NCI-H524 treated with DMSO at 0.1 percent for 48 hours (cell line): ENCODE data around the gene ZC2HC1C.
"Not testable (repeated sequence)": the region's sequence is repeated elsewhere in the genome, so short reads cannot be mapped to it uniquely, and the experiment has no call there.

Experiments
- DNase-seq: peaks from one replicate; lab custom pipeline; 2025; lab: John Stamatoyannopoulos, UW

ZC2HC1C gene

DNA sequence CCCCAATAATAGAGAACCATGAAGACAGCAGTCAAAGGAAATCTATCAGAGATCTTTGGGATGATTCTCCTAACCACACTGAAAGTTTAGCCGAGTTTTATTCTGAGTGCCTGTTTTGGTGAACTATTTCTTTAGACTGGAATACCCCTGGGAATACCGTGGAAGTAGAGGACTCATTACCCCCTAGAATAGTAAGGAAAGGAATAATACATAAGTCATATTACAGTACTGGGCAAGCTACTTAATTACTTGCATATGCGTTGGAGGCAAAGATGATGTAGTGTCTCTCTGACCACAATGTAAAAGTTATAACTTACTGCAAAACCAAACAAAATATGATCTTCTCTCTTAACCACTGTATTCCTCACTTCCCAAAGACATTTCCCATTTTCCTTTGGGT, 25.5 kb downstream of the ZC2HC1C start:
- no peak for DNase-seq

DNA sequence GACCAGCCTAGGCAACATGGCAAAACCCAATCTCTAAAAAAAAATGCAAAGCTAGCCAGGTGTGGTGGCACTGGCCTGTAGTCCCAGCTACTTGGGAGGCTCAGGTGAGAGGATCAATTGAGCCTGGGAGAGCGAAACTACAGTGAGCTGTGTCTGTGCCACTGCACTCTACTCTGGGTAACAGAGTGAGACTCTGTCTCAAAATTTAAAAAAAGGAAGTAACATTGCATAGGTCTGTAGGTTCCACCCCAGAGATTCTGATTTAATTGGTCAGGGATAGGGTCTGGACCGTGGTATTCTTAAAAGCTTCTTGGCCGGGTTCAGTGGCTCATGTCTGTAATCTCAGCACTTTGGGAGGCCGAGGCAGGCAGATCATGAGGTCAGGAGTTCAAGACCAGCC, 26.2 kb downstream of the ZC2HC1C start:
- DNase-seq, result no peak

DNA sequence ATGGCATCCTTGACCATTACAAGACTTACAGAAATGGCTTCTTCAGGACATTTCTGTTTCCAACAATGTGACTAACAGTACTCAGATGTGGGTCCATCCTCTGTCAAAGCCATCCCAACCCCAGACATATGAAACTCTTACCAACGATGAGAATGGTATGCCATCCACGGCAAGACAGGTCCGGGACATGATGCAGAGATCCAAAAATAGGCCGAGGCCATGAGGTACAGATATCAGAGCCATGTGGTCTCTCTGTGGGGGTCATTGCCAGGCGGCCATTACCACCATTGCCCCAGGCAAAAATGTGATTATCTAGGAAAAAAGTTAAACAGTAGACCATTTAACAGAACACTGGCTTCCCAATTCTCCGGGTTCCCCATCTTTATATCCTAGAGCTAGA, 27.5 kb downstream of the ZC2HC1C start:
- no peak for DNase-seq

DNA sequence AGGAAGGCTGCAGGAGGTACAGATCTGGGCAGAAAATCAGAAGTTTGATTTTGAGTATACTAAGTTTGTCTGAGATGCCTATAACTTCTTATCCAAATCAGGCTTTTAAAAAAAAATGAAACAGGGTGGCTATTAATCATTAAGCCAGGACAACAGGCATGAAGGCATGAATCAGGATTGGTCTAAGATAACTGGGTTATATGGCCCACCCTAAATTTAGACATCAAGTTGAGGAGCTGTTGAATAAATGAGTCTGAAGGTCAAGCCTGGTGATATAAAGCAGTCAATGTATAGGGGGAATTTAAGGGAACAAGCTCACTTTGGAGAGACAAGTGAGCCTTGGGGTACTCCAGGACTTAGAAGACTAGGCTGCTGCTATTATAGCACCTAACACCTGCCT, 28.8 kb downstream of the ZC2HC1C start:
- DNase-seq, result no peak

DNA sequence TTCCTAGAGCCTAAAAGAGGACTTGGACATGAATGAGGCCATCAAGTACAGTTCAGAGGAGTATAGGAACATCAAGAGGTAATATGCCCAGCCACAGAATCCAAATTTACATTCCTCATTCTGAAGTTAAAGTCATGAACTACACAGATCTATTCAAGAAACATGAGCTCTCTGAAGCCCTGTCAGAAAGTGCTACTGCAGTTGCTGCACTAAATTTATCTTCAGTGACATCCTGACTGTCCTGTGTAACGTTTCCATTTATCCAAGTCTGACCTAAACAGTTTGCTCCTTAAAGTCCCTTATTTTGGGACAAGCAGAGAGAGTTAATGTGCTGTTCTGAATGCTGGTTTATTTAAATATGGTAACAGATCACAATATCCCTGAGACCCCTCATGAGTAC, 29.2 kb downstream of the ZC2HC1C start:
- DNase-seq, result no peak

DNA sequence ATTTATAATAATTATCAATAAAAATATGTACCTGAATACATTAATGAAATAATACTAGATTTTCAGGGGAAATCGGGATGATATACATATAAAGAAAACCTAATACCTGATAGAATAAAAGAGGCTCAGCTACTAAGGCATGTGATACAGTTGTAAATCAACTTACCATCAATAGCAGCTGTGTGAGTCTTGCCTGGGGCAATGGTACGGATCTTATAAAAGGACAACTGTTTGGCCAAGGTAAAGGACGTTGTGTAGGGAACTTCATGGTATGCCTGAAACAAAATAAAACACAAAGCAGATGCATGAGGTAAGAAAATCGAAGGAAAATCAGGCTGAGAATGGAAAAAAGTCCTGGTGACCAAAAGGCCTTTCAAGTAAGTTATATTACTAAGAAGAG, 32.0 kb downstream of the ZC2HC1C start:
- DNase-seq, result no peak

DNA sequence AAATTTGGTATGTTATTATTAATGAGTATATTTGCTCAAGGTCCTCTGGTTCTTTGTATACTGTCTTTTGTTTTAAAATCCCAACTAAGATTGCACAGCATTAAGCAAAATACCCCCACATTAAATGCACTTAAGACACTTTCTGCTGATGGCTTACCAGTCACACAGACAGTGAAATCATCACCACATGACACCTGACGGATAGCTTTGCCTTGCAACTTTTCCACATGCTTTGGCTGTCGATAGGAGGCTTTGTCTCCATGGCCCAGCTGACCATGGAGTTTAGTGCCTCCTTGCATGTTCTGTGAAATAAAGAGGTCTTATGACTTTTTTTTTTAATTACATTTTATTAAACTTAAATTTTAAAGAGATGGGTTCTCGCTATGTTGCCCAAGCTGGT, 37.7 kb downstream of the ZC2HC1C start:
- DNase-seq, result no peak

DNA sequence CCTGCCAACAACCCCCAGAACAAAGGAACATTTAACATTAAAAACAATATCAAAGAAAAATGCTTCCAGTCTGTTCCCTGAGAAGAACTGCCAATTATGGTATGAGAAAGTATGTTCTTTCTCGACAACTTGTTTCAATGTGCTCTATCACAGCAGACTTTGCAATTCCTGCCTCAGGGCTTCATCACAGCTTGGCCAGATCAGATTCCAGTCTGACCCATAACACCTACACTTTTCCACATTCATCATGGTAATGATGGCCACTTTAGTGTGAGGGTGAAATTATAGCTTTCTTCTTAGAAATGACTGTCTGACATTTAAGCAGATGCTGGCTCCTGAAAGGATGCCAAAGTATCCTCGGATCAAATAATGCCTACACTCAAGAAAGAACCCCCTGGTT, 40.4 kb downstream of the ZC2HC1C start:
- DNase-seq, result no peak

DNA sequence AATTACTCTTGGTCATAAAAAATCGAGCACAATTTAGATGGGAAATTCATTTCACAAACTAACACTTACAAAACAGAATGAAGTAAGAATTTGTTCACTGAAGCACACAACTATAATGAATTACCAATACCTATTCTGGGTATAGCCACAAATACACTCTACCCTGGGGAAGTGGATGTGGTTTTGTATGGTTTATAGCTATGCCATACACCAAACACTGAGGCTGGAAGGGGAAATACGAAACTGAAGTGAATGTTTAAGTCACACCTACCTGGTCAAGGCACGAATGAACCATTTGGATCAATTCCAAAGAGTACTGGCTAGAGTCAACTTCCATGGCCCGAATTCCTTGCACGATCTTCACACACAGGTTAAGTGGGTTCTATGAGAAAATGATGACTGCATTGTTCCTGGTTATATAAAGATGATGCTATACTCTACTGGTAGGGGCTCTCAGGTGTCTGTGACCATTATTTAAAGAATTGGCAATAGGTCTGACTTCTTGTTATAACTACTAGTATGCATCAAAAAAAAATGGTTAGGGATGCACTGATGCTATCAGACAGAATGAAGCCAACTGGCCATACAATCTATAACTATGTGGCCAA, 44.6 kb downstream of the ZC2HC1C start:
- no peak for DNase-seq

DNA sequence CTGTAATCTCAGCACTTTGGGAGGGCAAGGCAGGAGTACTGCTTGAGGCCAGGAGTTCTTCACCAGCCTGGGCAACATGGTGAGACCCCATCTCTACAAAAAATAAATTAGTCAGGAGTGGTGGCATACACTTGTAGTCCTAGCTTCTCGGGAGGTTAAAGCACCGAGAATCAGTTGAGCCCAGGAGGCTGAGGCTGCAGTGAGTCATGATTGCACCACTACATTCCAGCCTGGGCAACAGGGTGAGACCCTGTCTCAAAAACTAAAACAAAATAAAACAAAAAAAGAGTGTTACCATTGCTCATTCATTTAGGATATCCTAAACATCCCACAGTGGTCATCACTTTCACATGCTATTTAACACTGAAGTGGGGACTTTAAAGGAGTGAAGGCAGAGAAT, 49.6 kb downstream of the ZC2HC1C start:
- DNase-seq, result no peak

DNA sequence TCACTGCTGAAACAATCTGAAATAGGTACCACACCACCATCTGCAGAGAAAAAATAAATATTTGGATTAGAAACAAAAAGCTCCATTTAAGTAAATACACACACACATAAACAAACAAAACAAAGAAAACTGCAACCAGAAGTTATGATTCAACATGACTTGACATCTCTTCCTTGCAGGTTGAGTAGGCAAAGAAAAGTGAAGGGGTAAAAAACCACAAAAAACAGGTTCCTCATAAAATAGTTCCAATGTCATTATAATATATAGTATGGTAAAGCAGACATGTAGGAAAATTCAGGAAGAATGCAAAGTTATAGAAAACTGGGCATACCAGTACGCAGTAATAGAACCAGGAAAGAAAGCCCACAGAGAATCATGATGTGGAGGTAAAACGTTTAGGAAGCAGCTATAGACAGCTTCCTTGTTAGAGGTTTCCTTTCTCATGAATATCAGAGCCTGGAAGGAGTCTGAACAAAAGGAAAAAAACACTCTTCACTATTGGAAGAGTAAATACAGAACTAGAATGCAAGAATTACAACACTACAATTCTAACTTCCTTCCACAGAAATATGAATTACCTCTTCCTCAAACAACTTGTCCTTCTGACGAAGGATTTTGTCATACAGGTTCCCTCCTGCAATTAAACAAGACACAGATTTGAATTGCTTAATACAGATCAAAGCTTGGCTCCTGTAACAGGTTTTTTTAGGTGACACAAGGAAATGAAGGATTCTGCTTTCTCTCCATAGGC, 51.3 kb downstream of the ZC2HC1C start:
- no peak for DNase-seq

DNA sequence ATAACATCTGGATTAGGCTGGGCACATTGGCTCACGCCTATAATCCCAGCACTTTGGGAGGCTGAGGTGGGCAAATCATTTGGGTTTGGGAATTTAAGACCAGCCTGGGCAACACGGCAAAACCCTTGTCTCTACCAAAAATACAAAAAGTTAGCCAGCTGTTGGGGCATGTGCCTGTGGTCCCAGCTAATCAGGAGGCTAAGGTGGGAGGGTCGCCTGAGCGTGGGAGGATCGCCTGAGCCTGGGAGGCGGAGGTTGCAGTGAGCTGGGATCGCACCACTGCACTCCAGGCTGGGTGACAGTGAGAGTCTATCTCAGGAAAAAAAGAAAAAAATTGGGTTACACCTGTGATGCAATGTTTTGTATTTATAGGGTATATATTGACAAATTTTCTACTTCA, 52.1 kb downstream of the ZC2HC1C start:
- no peak for DNase-seq

DNA sequence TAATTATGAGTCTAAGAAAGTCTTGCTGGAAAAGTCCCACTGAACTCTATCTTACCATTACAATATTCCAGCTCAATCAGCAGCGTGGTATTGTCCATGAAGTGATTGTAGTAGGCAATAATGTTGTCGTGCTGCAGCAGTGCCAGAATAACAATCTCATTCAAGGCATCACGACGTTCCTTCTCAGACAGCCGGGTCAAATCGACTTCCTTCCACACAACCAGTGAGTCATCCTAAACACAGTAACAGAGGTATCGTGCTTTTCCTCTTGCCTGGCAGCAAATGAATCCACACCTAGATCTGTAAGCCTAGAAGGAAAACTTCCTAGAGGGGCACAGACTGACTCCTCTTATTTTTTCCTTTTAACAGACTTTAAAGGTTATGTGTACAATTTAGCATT, 54.5 kb downstream of the ZC2HC1C start:
- no peak for DNase-seq

DNA sequence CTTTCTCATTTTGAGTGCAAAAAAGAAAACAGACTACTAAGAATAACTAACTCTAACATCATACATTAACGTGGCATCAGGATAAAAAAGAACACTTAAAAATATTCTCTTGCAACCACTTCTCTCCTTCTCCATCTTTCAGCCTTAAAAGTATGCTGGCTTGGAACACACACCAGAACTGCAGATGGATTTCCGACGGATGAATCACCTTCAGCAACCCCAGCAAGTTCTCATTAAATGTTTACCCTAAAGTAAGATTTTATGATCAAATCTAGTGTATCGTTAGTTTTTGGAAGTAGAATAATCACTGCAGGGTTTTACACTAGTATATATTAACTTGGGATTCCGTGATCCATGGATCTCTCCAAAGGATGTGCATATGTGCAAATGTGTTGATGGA, 56.2 kb downstream of the ZC2HC1C start:
- DNase-seq, result no peak

DNA sequence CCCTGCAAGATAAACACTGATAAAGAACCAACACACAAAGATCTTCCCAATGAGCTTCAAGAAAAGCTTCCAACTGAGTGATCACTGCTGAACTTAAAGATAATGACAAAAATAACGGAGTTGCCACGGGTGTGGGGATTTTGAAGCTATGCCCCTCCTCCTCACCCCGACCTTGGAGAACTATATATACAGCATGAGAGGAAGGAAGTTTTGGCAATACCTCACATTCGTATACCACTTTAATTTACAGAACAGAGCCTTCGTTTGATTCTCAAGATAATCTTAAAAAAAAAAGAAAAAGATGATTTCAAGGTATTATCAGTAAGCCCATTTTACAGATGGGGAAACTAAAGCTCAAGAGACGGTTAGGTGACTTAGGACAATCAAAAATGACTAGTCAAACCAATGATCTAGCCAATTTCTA, 56.7 kb downstream of the ZC2HC1C start:
- no peak for DNase-seq

DNA sequence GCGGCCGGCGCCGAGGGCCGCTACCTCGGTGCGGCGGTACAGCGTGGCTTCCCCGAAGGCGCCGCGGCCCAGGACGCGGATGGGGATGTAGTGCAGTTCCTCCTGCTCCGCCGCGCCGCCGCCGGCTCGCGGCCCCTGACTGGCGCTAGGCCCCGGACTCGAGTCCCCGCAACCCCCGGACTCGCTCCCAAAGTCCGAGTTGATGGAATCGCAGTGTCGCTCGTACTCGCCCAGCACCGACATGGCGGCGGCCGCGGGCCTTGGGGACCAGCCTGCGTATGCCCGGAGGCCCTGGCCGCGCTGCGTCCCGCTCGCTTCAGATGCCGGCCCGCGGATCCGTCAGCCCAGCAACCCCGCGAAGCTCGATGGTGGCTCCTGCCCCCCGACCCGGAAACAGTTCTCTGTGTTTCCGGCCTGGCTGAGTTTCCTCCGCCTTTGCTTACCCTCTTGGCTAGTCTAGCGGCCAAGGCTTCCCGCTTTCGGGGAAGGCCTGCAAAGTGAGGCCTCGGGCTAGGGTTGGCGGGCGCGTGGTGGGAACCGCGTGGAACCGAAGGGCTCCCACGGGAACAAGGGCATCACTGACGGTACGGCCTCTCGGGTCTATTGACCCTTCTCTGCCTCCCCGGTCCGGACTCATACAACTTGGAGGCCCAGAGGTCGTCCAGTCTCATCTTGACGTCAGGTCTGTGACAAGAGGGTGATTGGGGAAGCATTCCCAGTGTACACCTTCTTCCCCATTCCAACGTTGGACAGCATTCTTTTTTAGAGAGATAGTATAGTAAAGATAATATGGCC, 57.4 kb downstream of the ZC2HC1C start, which contains the start of gene NEK9:
Gene NEK9, minus strand, starts transcription at position 370 of the 795 bp plus-strand sequence. Its CDS starts 127 bp downstream, at position 243.
- DNase-seq, result peak; percentile 68

DNA sequence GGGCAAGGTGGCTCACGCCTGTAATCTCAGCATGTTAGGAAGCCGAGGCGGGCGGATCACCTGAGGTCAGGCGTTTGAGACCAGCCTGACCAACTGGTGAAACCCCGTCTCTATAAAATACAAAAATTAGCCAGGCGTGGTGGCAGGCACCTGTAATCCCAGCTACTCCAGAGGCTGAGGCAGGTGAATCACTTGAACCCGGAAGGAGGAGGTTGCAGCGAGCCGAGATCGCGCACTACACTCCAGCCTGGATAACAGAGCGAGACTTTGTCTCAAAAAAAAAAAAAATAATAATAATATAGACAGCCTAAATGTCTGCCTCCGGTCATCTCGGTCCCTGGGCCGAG, 58.0 kb downstream of the ZC2HC1C start:
- DNase-seq, result not testable (repeated sequence)

DNA sequence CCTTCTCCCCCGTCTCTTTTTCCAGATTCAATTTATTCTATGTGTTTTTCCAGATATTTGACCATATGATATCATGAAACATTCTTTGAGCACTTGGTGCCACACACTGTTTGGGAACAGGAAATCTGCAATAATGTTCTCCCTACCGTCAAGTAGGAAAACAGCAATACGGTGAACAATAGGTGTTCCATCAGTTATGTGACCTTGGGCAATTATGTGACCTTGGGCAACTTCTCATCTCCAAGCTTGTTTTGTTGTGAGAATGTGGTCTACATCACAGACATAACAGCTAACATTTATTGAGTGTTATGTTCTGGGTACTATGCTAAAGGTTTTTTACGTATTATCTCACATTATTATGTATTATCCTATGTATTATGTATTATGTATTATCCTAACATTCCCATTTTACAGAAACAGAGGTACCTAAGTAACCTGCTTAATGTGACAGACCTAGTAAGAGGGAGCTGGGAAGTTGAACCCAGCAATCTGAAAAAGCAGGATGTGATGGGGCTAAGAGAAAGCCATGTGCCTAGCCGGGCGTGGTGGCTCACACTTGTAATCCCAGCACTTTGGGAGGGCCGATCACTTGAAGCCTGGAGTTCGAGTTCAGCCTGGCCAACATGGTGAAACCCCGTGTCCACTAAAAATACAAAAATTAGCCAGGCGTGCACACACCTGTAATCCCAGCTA, 58.6 kb downstream of the ZC2HC1C start:
- DNase-seq, result no peak

DNA sequence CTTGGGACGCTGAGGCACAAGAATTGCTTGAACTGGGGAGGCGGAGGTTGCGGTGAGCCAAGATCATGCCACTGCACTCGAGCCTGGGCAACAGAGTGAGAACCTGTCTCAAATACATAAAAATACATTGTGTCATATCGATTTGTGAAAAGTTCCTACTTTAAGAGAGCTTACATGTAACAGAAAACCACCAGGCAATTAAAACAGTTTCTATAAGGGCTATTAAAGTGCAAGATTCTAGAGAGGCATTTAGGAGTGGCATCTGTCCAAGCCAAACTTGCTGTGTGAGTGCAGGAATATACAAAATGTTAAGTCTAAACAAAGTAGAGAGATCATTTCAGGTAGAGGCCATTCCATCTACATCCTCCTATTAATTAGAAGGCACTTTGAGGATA, 59.2 kb downstream of the ZC2HC1C start:
- no peak for DNase-seq
